NCI-H146 (cell line): ENCODE results near the gene POU2AF2.
"Not testable (repeated sequence)": the region's sequence is repeated elsewhere in the genome, so short reads cannot be mapped to it uniquely, and the experiment has no call there.

Experiments used
- DNase-seq: peaks from one replicate; lab custom pipeline; 2025; lab: John Stamatoyannopoulos, UW

Gene POU2AF2

GRCh38 chr11:111245425-111245824, at the start of gene POU2AF2:
Gene POU2AF2, plus strand, starts transcription at chr11:111245725. Its CDS starts 129 bp downstream, at chr11:111245854.
- no peak for DNase-seq

GRCh38 chr11:111200010-111200534, 45.5 kb upstream of the POU2AF2 start:
- DNase-seq = no peak

- DNase-seq = no peak
These were observed 41.3 kb upstream of the POU2AF2 start for GRCh38 chr11:111204211-111204610.

- DNase-seq = no peak
These were observed 39.7 kb upstream of the POU2AF2 start for GRCh38 chr11:111205632-111206385.

GRCh38 chr11:111206472-111206871, 39.1 kb upstream of the POU2AF2 start:
- no peak for DNase-seq

GRCh38 chr11:111207213-111207612, 38.3 kb upstream of the POU2AF2 start:
- DNase-seq = no peak

GRCh38 chr11:111209543-111210355, 35.8 kb upstream of the POU2AF2 start:
- DNase-seq = no peak

GRCh38 chr11:111213256-111213655, 32.3 kb upstream of the POU2AF2 start:
- DNase-seq = no peak

- no peak for DNase-seq
These were observed 24.8 kb upstream of the POU2AF2 start for GRCh38 chr11:111220721-111221120.

- no peak for DNase-seq
These were observed 24.3 kb upstream of the POU2AF2 start for GRCh38 chr11:111221208-111221607.

- not testable (repeated sequence) for DNase-seq
These were observed 23.6 kb upstream of the POU2AF2 start for GRCh38 chr11:111221936-111222335.

- not testable (repeated sequence) for DNase-seq
These were observed 22.6 kb upstream of the POU2AF2 start for GRCh38 chr11:111222821-111223455.

GRCh38 chr11:111225881-111226280, 19.6 kb upstream of the POU2AF2 start:
- DNase-seq = no peak

GRCh38 chr11:111229604-111230003, 15.9 kb upstream of the POU2AF2 start:
- no peak for DNase-seq

GRCh38 chr11:111230122-111230465, 15.4 kb upstream of the POU2AF2 start:
- no peak for DNase-seq

- no peak for DNase-seq
These were observed 13.7 kb upstream of the POU2AF2 start for GRCh38 chr11:111231836-111232235.

GRCh38 chr11:111236383-111236782, 9.1 kb upstream of the POU2AF2 start:
- no peak for DNase-seq

GRCh38 chr11:111237926-111238325, 7.6 kb upstream of the POU2AF2 start:
- no peak for DNase-seq

- no peak for DNase-seq
These were observed 1.4 kb downstream of the POU2AF2 start for GRCh38 chr11:111246956-111247355.

- no peak for DNase-seq
These were observed 5.4 kb downstream of the POU2AF2 start for GRCh38 chr11:111250936-111251335.

GRCh38 chr11:111253131-111253530, 7.6 kb downstream of the POU2AF2 start:
- no peak for DNase-seq

GRCh38 chr11:111253630-111254029, 8.1 kb downstream of the POU2AF2 start:
- no peak for DNase-seq

GRCh38 chr11:111258046-111258445, 12.5 kb downstream of the POU2AF2 start:
- no peak for DNase-seq
